Measurements from ENCODE around the gene SIGLEC9. TPM values are rescaled to one million over a fixed set of nuclear protein-coding genes. Genes with fewer than 3 reads are reported as not detected.

The SIGLEC9 gene
- total RNA-seq (2014; rRNA removed) = not detected in 2 replicates
- Bru-seq, nascent RNA = not detected
- BruChase-seq, experiment 1, labeled RNA remaining after a 6-hour chase = not detected
- BruChase-seq, experiment 2, labeled RNA remaining after a 2-hour chase = not detected
- long read RNA-seq = 0 reads

- no peak for ATAC-seq
- H3K27me3 ChIP-seq (ENCODE audit: low read length) = no peaks in the 10 kb centered on the region
- H3F3A ChIP-seq (ENCODE audit: low read length, unreplicated experiment) = no peaks in the 10 kb centered on the region
- no peaks in the 10 kb centered on the region for H4K20me1 ChIP-seq (ENCODE audit: low read length)
- H3K4me2 ChIP-seq (ENCODE audit: low read length) = no peak within 1 kb of the TSS
- ChIA-PET POLR2A (ENCODE audit: unreplicated experiment) (no interaction called here), CTCF (no interaction called here)
- no peak within 1 kb of the TSS for H3K4me3 ChIP-seq (ENCODE audit: low read length)
- no peaks in the 10 kb centered on the region for H3K9me2 ChIP-seq (replicated peaks; ENCODE audit: low read length)
- H3K36me3 ChIP-seq (ENCODE audit: low read depth, low read length) = no peaks in the 10 kb centered on the region
- no peak for TF ChIP-seq EZH2phosphoT487 (IDR thresholded peaks at IDR 0.05; ENCODE audit: borderline replicate concordance, low read length)
- TF ChIP-seq CTCF (conservative IDR thresholded peaks at IDR 0.05; ENCODE audit: low read depth, low read length) = no peak
- TF ChIP-seq EZH2 (IDR thresholded peaks at IDR 0.05; ENCODE audit: low read length, unreplicated experiment) = no peak
- no peaks in the 10 kb centered on the region for H3K79me2 ChIP-seq (ENCODE audit: low read length)
- no TSS peak for BruUV-seq (replicated peaks)
- H3K27ac ChIP-seq (ENCODE audit: low read length) = no peak within 1 kb of the TSS
- intact Hi-C loops (cut with micrococcal nuclease) = no loop called here
- H2AFZ ChIP-seq (ENCODE audit: low read length) = no peak within 1 kb of the TSS
- H3K9ac ChIP-seq (ENCODE audit: low read length) = no peak within 1 kb of the TSS
- H3K4me1 ChIP-seq (ENCODE audit: insufficient read depth, low read length) = peaks cover 25% of the 10 kb centered on the region
- no peak for DNase-seq
- H3K9me3 ChIP-seq (ENCODE audit: low read length) = no peaks in the 10 kb centered on the region
These were observed at the start of gene SIGLEC9 for GRCh38 chr19:51124729-51125128. Gene SIGLEC9 (plus strand): TSS chr19:51124906. CDS start chr19:51124975, 69 bp downstream.

- CTCF ChIA-PET = interaction anchor here (0.9 kb wide), 1 partner anchor 59 kb away, joined by 3 read pairs; no protein-coding TSS in a partner anchor
- peak; percentile 40 for DNase-seq
- no peak for TF ChIP-seq EZH2 (IDR thresholded peaks at IDR 0.05; ENCODE audit: low read length, unreplicated experiment)
- TF ChIP-seq CTCF (conservative IDR thresholded peaks at IDR 0.05; ENCODE audit: low read depth, low read length) = no peak
- TF ChIP-seq EZH2phosphoT487 (IDR thresholded peaks at IDR 0.05; ENCODE audit: borderline replicate concordance, low read length) = no peak
- Histone ChIP-seq H3K36me3 (ENCODE audit: low read depth, low read length) (no peaks in the 10 kb centered on the region), H3K27me3 (ENCODE audit: low read length) (no peaks in the 10 kb centered on the region), H3K9me3 (ENCODE audit: low read length) (peaks cover 7% of the 10 kb centered on the region), H4K20me1 (ENCODE audit: low read length) (no peaks in the 10 kb centered on the region), H2AFZ (ENCODE audit: low read length) (no peak overlapping the region), H3K27ac (ENCODE audit: low read length) (no peak overlapping the region), H3K4me3 (ENCODE audit: low read length) (no peak overlapping the region), H3K79me2 (ENCODE audit: low read length) (no peaks in the 10 kb centered on the region), H3F3A (ENCODE audit: low read length, unreplicated experiment) (no peaks in the 10 kb centered on the region), H3K9me2 (replicated peaks; ENCODE audit: low read length) (no peaks in the 10 kb centered on the region), H3K4me1 (ENCODE audit: insufficient read depth, low read length) (peaks cover 8% of the 10 kb centered on the region), H3K4me2 (ENCODE audit: low read length) (no peak overlapping the region), H3K9ac (ENCODE audit: low read length) (no peak overlapping the region)
- POLR2A ChIA-PET (ENCODE audit: unreplicated experiment) = interaction anchor here (0.6 kb wide), 1 partner anchor 359 kb away, joined by 3 read pairs; no protein-coding TSS in a partner anchor
- ATAC-seq = peak; percentile 72
- intact Hi-C loops (cut with micrococcal nuclease) = no loop called here
- BruUV-seq (replicated peaks) = no TSS peak
These were observed 48.7 kb upstream of the SIGLEC9 start for GRCh38 chr19:51075998-51076397.

- TF ChIP-seq EZH2phosphoT487 (IDR thresholded peaks at IDR 0.05; ENCODE audit: borderline replicate concordance, low read length) (no peak), CTCF (conservative IDR thresholded peaks at IDR 0.05; ENCODE audit: low read depth, low read length) (no peak), EZH2 (IDR thresholded peaks at IDR 0.05; ENCODE audit: low read length, unreplicated experiment) (no peak)
- no peak for ATAC-seq
- H3K27ac ChIP-seq (ENCODE audit: low read length) = no peak overlapping the region
- no peaks in the 10 kb centered on the region for H3K79me2 ChIP-seq (ENCODE audit: low read length)
- H4K20me1 ChIP-seq (ENCODE audit: low read length) = no peaks in the 10 kb centered on the region
- no peak overlapping the region for H3K4me3 ChIP-seq (ENCODE audit: low read length)
- POLR2A ChIA-PET (ENCODE audit: unreplicated experiment) = interaction anchor here (0.6 kb wide), 1 partner anchor 359 kb away, joined by 3 read pairs; no protein-coding TSS in a partner anchor
- H3K9ac ChIP-seq (ENCODE audit: low read length) = no peak overlapping the region
- CTCF ChIA-PET = interaction anchor here (0.9 kb wide), 1 partner anchor 60 kb away, joined by 3 read pairs; no protein-coding TSS in a partner anchor
- no peaks in the 10 kb centered on the region for H3K27me3 ChIP-seq (ENCODE audit: low read length)
- H3K4me1 ChIP-seq (ENCODE audit: insufficient read depth, low read length) = 0 out of 2 replicates have a peak, but pooled peaks cover 2% of the 10 kb centered on the region
- H3K36me3 ChIP-seq (ENCODE audit: low read depth, low read length) = no peaks in the 10 kb centered on the region
- H2AFZ ChIP-seq (ENCODE audit: low read length) = no peak overlapping the region
- no peak overlapping the region for H3K4me2 ChIP-seq (ENCODE audit: low read length)
- H3K9me2 ChIP-seq (replicated peaks; ENCODE audit: low read length) = no peaks in the 10 kb centered on the region
- intact Hi-C loops (cut with micrococcal nuclease) = no loop called here
- H3K9me3 ChIP-seq (ENCODE audit: low read length) = peaks cover 7% of the 10 kb centered on the region
- BruUV-seq (replicated peaks) = no TSS peak
- H3F3A ChIP-seq (ENCODE audit: low read length, unreplicated experiment) = no peaks in the 10 kb centered on the region
- no peak for DNase-seq
These were observed 48.0 kb upstream of the SIGLEC9 start for GRCh38 chr19:51076631-51077213.

Measured in PC-3 (cell line).